IPS-11a (cell line): ENCODE results near the gene UBA52.

Experiments
- H3K4me3 ChIP-seq: one replicate; pipeline ENCODE4 v1.5.1; 2013; ENCODE audit warnings: low read depth, low read length, control low read depth

UBA52 gene

GRCh38 chr19:18551631-18552030 is 20.0 kb upstream of the UBA52 start:
- H3K4me3 ChIP-seq: no peak overlapping the region

- peak within 1 kb of the TSS; percentile 75 for H3K4me3 ChIP-seq
Measured at GRCh38 chr19:18557411-18558201, 14.1 kb upstream of the UBA52 start, which contains the start of gene KXD1. KXD1 (plus strand) TSS chr19:18557870; CDS start chr19:18562057, 4,187 bp downstream.

GRCh38 chr19:18558202-18558555 is 13.5 kb upstream of the UBA52 start:
- H3K4me3 ChIP-seq: peak overlapping the region; percentile 75

GRCh38 chr19:18558604-18559003 is 13.1 kb upstream of the UBA52 start:
- no peak overlapping the region for H3K4me3 ChIP-seq

GRCh38 chr19:18559685-18560084 is 12.0 kb upstream of the UBA52 start:
- H3K4me3 ChIP-seq: no peak overlapping the region

- no peak overlapping the region for H3K4me3 ChIP-seq
Measured at GRCh38 chr19:18562086-18562485, 9.6 kb upstream of the UBA52 start.

- H3K4me3 ChIP-seq: no peak overlapping the region
Measured at GRCh38 chr19:18566953-18567352, 4.7 kb upstream of the UBA52 start.

GRCh38 chr19:18568367-18568766 is 3.3 kb upstream of the UBA52 start:
- no peak overlapping the region for H3K4me3 ChIP-seq

GRCh38 chr19:18574691-18575291 is 3.1 kb downstream of the UBA52 start:
- H3K4me3 ChIP-seq: no peak overlapping the region

GRCh38 chr19:18576383-18576782 is 4.7 kb downstream of the UBA52 start:
- no peak overlapping the region for H3K4me3 ChIP-seq

- no peak overlapping the region for H3K4me3 ChIP-seq
Measured at GRCh38 chr19:18577365-18577914, 5.8 kb downstream of the UBA52 start.

GRCh38 chr19:18580311-18580710 is 8.7 kb downstream of the UBA52 start:
- no peak overlapping the region for H3K4me3 ChIP-seq

GRCh38 chr19:18586306-18586705 is 14.6 kb downstream of the UBA52 start:
- no peak overlapping the region for H3K4me3 ChIP-seq

- H3K4me3 ChIP-seq: no peak overlapping the region
Measured at GRCh38 chr19:18587561-18587960, 15.9 kb downstream of the UBA52 start.

- H3K4me3 ChIP-seq: peak overlapping the region; percentile 89
Measured at GRCh38 chr19:18587962-18588610, 16.4 kb downstream of the UBA52 start.

- H3K4me3 ChIP-seq: peak within 1 kb of the TSS; percentile 89
Measured at GRCh38 chr19:18588611-18589379, 17.1 kb downstream of the UBA52 start, which contains the start of gene REX1BD. REX1BD (plus strand) TSS chr19:18588798; CDS start chr19:18588802, 4 bp downstream.

GRCh38 chr19:18589380-18590272 is 18.0 kb downstream of the UBA52 start:
- peak overlapping the region; percentile 89 for H3K4me3 ChIP-seq

GRCh38 chr19:18590273-18591272 is 18.9 kb downstream of the UBA52 start:
- peak overlapping the region; percentile 89 for H3K4me3 ChIP-seq
